GM21381 (cell line): ENCODE results near the gene HSD17B8.
"Not testable (repeated sequence)": the region's sequence is repeated elsewhere in the genome, so short reads cannot be mapped to it uniquely, and the experiment has no call there.

Source experiments
- ATAC-seq: cut with Tn5 transposase; IDR thresholded peaks from one replicate; pipeline ENCODE4 v1.9.1; 2021; ENCODE audit warnings: mild to moderate bottlenecking, moderate library complexity; ENCODE audit not compliant: unreplicated experiment

HSD17B8 gene

GRCh38 chr6:33205191-33206026 lies 954 bp downstream of the HSD17B8 start:
- ATAC-seq: no peak

GRCh38 chr6:33206027-33206863 lies 1.8 kb downstream of the HSD17B8 start:
- ATAC-seq: no peak

GRCh38 chr6:33206864-33207551 lies 2.6 kb downstream of the HSD17B8 start:
- no peak for ATAC-seq

- ATAC-seq: no peak
Measured at GRCh38 chr6:33207552-33208090, 3.2 kb downstream of the HSD17B8 start.

- ATAC-seq: no peak
Measured at GRCh38 chr6:33208091-33208967, 3.9 kb downstream of the HSD17B8 start, which contains the start of gene RING1. RING1 (plus strand) TSS chr6:33208500; CDS start chr6:33208823, 323 bp downstream.

GRCh38 chr6:33209856-33210255 lies 5.4 kb downstream of the HSD17B8 start:
- ATAC-seq: no peak

- ATAC-seq: no peak
Measured at GRCh38 chr6:33211136-33211535, 6.7 kb downstream of the HSD17B8 start.

- no peak for ATAC-seq
Measured at GRCh38 chr6:33211666-33212422, 7.4 kb downstream of the HSD17B8 start.

GRCh38 chr6:33212857-33213165 lies 8.4 kb downstream of the HSD17B8 start:
- no peak for ATAC-seq

- no peak for ATAC-seq
Measured at GRCh38 chr6:33213166-33213988, 8.9 kb downstream of the HSD17B8 start.

- ATAC-seq: no peak
Measured at GRCh38 chr6:33213989-33214335, 9.5 kb downstream of the HSD17B8 start.

- ATAC-seq: no peak
Measured at GRCh38 chr6:33215271-33216116, 11.0 kb downstream of the HSD17B8 start.

GRCh38 chr6:33216117-33216649 lies 11.7 kb downstream of the HSD17B8 start:
- ATAC-seq: no peak

- no peak for ATAC-seq
Measured at GRCh38 chr6:33217246-33217645, 12.8 kb downstream of the HSD17B8 start.

- ATAC-seq: no peak
Measured at GRCh38 chr6:33217681-33218080, 13.2 kb downstream of the HSD17B8 start.

- not testable (repeated sequence) for ATAC-seq
Measured at GRCh38 chr6:33226503-33227120, 22.2 kb downstream of the HSD17B8 start.

- no peak for ATAC-seq
Measured at GRCh38 chr6:33235221-33235634, 30.8 kb downstream of the HSD17B8 start.
